Left ventricle myocardium inferior (tissue), 1 donor: Measurements from ENCODE around the gene ST3GAL3. TPM values are rescaled to one million over a fixed set of nuclear protein-coding genes. Genes with fewer than 3 reads are reported as not detected.

Source experiments
- DNase-seq: peaks from one replicate; pipeline ENCODE4 v3.0.0-alpha.2; 2020
- H3K27ac ChIP-seq: fragments of 200-600 bp; replicated peaks from 2 replicates; pipeline ENCODE4 v1.8.0; 2021
- H3K27me3 ChIP-seq: fragments of 200-600 bp; 2 replicates; pipeline ENCODE4 v1.8.0; 2021; ENCODE audit warnings: low read depth
- H3K36me3 ChIP-seq: fragments of 200-600 bp; 2 replicates; pipeline ENCODE4 v1.8.0; 2021
- H3K4me1 ChIP-seq: fragments of 200-600 bp; 2 replicates; pipeline ENCODE4 v1.8.0; 2021
- H3K4me3 ChIP-seq: fragments of 200-600 bp; 2 replicates; pipeline ENCODE4 v1.8.0; 2021; ENCODE audit warnings: mild to moderate bottlenecking, moderate library complexity
- H3K9me3 ChIP-seq: fragments of 200-600 bp; replicated peaks from 2 replicates; pipeline ENCODE4 v1.8.0; 2021
- intact Hi-C: fragments of 100-400 bp; cut with micrococcal nuclease; formaldehyde crosslinking; loops from one replicate; pipeline ENCODE4 v1.11.0; 2022
- total RNA-seq: library from RNA; stranded (reverse); fragmentation: NEBNext Ultra II Directional; extraction: Animal tissue kit (Norgen Biotek cat#: 25700); gene quantifications from one replicate; pipeline ENCODE4 v1.2.1, GENCODE V29; 2021
- TF ChIP-seq, protein P1 (sequence below): fragments of 200-600 bp; IDR thresholded peaks from 2 replicates; pipeline ENCODE4 v1.8.0; 2021; ENCODE audit warnings: antibody characterized with exemption, mild to moderate bottlenecking, borderline replicate concordance
- donor health status: DM: no; HTN: yes; CAD: no; lungs with severe emphysema.

Gene ST3GAL3
- total RNA-seq, 1 donor from 2014 or later: 29.9 TPM

DNA sequence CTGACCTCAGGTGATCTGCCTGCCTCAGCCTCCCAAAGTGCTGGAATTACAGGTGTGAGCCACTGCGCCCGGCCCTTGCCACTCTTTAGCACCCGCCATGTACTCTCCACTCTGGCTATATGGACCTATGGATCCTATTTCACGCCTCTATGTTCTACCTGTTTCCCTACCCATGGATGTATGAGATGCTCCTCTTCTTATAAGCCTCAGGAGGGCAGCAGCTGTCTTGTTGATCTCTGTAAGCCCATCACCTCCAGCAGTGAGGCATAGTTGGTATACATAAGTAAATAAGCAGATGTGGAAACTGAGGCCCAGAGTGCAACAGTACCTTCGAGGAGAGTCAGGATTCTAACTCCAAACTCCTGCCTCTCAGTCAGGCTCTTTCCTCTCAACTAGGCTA is 201.5 kb downstream of the ST3GAL3 start:
- intact Hi-C loops: no loop called here
- Histone ChIP-seq H3K4me1 (no peaks in the 10 kb centered on the region), H3K36me3 (no peaks in the 10 kb centered on the region), H3K27ac (no peak overlapping the region), H3K9me3 (no peaks in the 10 kb centered on the region), H3K4me3 (no peak overlapping the region), H3K27me3 (no peaks in the 10 kb centered on the region)
- TF ChIP-seq, protein P1, sequence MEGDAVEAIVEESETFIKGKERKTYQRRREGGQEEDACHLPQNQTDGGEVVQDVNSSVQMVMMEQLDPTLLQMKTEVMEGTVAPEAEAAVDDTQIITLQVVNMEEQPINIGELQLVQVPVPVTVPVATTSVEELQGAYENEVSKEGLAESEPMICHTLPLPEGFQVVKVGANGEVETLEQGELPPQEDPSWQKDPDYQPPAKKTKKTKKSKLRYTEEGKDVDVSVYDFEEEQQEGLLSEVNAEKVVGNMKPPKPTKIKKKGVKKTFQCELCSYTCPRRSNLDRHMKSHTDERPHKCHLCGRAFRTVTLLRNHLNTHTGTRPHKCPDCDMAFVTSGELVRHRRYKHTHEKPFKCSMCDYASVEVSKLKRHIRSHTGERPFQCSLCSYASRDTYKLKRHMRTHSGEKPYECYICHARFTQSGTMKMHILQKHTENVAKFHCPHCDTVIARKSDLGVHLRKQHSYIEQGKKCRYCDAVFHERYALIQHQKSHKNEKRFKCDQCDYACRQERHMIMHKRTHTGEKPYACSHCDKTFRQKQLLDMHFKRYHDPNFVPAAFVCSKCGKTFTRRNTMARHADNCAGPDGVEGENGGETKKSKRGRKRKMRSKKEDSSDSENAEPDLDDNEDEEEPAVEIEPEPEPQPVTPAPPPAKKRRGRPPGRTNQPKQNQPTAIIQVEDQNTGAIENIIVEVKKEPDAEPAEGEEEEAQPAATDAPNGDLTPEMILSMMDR: no peak
- no peak for DNase-seq

DNA sequence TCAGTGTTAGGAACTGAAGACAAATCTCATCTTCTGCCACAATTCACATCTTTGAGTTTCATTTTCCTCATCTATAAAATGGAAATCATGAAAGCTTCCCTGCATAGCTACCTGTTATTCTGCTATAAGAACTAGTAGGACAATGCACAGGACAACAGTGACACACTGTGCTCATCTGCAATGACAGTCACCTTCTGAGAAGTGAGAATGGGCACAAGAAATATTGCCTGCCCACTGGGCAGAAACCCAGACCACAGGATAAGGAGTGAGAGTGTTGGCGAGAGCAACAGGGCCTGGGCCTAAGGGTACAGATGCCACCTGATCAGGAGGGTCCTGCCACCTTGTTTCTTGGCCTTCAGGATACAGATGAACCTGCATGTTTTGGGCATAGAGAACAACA is 203.0 kb downstream of the ST3GAL3 start:
- no peak for DNase-seq
- Histone ChIP-seq H3K9me3 (no peaks in the 10 kb centered on the region), H3K4me3 (no peak overlapping the region), H3K36me3 (no peaks in the 10 kb centered on the region), H3K27ac (no peak overlapping the region), H3K27me3 (no peaks in the 10 kb centered on the region), H3K4me1 (no peaks in the 10 kb centered on the region)
- TF ChIP-seq, protein P1: no peak
- intact Hi-C loops: no loop called here

DNA sequence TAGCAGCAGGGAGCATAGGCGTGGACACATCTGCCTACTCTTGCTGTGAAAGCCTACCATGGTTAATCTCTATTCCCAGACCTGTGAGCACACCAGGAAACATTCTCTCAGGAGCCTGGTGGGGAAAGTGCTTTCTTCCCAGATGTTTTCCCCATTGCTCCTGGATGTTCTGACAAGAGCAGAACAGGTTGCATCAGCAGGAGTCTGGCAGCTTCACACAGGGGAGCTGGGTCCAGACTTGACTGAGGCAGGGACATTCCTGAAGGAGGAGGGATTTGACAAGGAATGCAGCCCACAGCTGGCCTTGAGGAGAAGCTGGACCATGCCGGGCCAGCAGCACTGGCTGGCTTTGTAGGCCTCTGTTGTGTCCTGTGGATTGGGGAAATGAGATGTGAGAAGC is 205.3 kb downstream of the ST3GAL3 start:
- no peak overlapping the region for H3K4me3 ChIP-seq
- H3K4me1 ChIP-seq: no peaks in the 10 kb centered on the region
- no peak overlapping the region for H3K27ac ChIP-seq
- H3K27me3 ChIP-seq: no peaks in the 10 kb centered on the region
- no peaks in the 10 kb centered on the region for H3K36me3 ChIP-seq
- H3K9me3 ChIP-seq: no peaks in the 10 kb centered on the region
- intact Hi-C loops: no loop called here
- DNase-seq: no peak
- TF ChIP-seq, protein P1: no peak

DNA sequence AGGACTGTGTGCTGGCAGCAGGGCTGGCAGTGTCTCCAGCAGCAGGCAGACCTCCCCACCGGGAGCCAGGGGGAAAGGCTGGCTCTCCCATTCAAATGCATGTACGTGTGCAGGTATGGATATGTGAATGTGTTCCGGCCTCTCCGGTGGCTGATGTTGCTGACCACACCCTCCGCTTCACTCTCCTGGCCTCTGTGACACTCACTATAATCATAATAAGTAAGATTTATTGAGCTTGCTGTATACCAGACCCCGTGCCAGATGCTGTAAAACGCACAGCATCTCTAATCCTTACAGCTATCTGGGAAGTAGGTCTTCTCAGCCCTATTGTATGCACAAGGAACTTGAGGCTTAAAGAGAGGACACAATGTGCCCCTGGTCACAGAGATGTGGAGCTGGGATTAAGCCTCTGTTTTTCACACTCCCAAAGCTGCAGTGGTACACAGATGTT is 205.7 kb downstream of the ST3GAL3 start:
- Histone ChIP-seq H3K27ac (no peak overlapping the region), H3K4me3 (no peak overlapping the region), H3K4me1 (no peaks in the 10 kb centered on the region), H3K36me3 (no peaks in the 10 kb centered on the region), H3K27me3 (no peaks in the 10 kb centered on the region), H3K9me3 (no peaks in the 10 kb centered on the region)
- intact Hi-C loops: no loop called here
- no peak for DNase-seq
- TF ChIP-seq, protein P1: no peak

DNA sequence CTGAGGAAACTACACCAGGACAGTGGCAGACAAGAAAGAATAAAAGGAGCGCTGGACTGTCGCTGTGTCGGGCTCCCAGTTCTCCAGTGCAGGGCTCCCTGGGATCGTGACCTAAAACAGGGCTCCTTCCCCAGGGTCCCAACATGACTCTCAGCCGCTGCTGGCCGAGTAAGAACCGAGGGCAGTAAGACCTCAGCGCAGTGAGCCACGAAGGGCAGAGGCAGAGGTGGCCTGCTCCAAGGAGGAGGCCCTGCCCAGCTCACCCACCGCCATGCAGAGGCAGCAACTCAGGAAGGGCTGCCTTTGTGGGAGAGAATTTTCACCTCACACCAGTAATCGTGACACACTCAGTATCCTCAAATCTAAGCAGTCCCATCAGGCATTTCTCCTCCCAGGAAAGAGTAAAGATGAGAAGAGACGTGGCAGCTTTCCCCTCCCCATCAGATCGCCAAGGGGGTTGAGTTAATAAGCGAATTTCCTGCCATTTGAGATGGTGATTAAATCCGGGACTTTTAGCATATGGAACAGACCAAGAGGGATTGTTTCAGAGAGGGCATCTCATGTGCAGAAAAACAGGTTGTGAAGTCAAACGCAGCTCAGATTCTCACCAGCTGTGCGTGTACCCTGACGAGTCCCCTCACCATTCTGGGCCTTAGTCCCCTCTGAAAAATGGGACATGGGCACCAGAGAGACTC is 206.5 kb downstream of the ST3GAL3 start:
- no peak overlapping the region for H3K4me3 ChIP-seq
- H3K36me3 ChIP-seq: no peaks in the 10 kb centered on the region
- H3K27ac ChIP-seq: no peak overlapping the region
- TF ChIP-seq, protein P1: no peak
- intact Hi-C loops: no loop called here
- no peak for DNase-seq
- no peaks in the 10 kb centered on the region for H3K27me3 ChIP-seq
- H3K9me3 ChIP-seq: no peaks in the 10 kb centered on the region
- H3K4me1 ChIP-seq: no peaks in the 10 kb centered on the region
